Gastrocnemius medialis (tissue), 4 donors: ENCODE results near the gene TBC1D8.

Experiments
- CTCF ChIP-seq, 5 experiments: fragments of 450-650 bp in 3 of 5; fragments of 200-600 bp in 2 of 5; sonication (generic) in 2 of 5; IDR thresholded peaks in 4 of 5; conservative IDR thresholded peaks in 1 of 5; 1 replicate in 4 of 5; 2 replicates in 1 of 5; pipeline ENCODE4 v1.5.1; 2016 to 2019; ENCODE audit warnings: antibody characterized with exemption in 5 of 5, mild to moderate bottlenecking in 3 of 5, moderate library complexity in 3 of 5
- POLR2A ChIP-seq, 2 donors: fragments of 450-650 bp; IDR thresholded peaks; one replicate each; pipeline ENCODE4 v1.6.1; 2017; ENCODE audit warnings: antibody characterized with exemption in 2 of 2, mild to moderate bottlenecking in 2 of 2, moderate library complexity in 2 of 2

- TF ChIP-seq CTCF (IDR thresholded peaks at IDR 0.05 in 4 of 5, conservative IDR thresholded peaks at IDR 0.05 in 1 of 5) (no peak), POLR2A (IDR thresholded peaks at IDR 0.05) (no peak)
Measured at GRCh38 chr2:100995309-100996075, 155.7 kb downstream of the TBC1D8 start.
